Breast epithelium (tissue), 4 donors: ENCODE measurements around the gene REV3L. TPM values are rescaled to one million over a fixed set of nuclear protein-coding genes. Genes with fewer than 3 reads are reported as not detected.

Experiments
- DNase-seq, 2 donors: peaks; one replicate each; pipeline ENCODE4 v3.0.0-alpha.2; 2019; ENCODE audit warnings: low spot score in 2 of 2
- H3K27ac ChIP-seq, 2 donors: fragments of 200-600 bp; sonication (generic) in 1 of 2; one replicate each; pipeline ENCODE4 v1.5.1; 2016 to 2019; ENCODE audit warnings: mild to moderate bottlenecking in 1 of 2
- H3K27me3 ChIP-seq, 2 donors: fragments of 200-600 bp; sonication (generic) in 1 of 2; one replicate each; pipeline versions ENCODE4 v1.5.1 to v1.6.0; 2017 to 2019; ENCODE audit warnings: control low read depth in 1 of 2, mild to moderate bottlenecking in 1 of 2
- H3K36me3 ChIP-seq: fragments of 200-600 bp; one replicate; pipeline ENCODE4 v1.5.1; 2019
- H3K4me1 ChIP-seq, 2 donors: fragments of 200-600 bp; sonication (generic); one replicate each; pipeline ENCODE4 v1.5.1; 2016 to 2019; ENCODE audit warnings: control low read depth in 1 of 2
- H3K4me3 ChIP-seq, 3 donors: fragments of 200-600 bp; sonication (generic); 1 replicate in 2 of 3; 2 replicates in 1 of 3; pipeline ENCODE4 v1.5.1; 2016 to 2019; ENCODE audit warnings: mild to moderate bottlenecking in 3 of 3, moderate library complexity in 2 of 3
- H3K9me3 ChIP-seq, 2 donors: fragments of 200-600 bp; sonication (generic) in 1 of 2; one replicate each; pipeline ENCODE4 v1.5.1; 2016 to 2019; ENCODE audit warnings: control low read depth in 1 of 2
- POLR2A ChIP-seq: fragments of 450-650 bp; IDR thresholded peaks from one replicate; pipeline ENCODE4 v1.6.1; 2016; ENCODE audit warnings: antibody characterized with exemption, mild to moderate bottlenecking, moderate library complexity
- POLR2AphosphoS5 ChIP-seq, 3 donors: sonication (generic); formaldehyde crosslinking; IDR thresholded peaks; one replicate each; pipeline ENCODE4 v1.6.1; 2017; ENCODE audit warnings: antibody characterized with exemption in 3 of 3
- intact Hi-C: fragments of 100-400 bp; cut with DNase I; formaldehyde crosslinking; loops from one replicate; pipeline ENCODE4 v1.15.1; 2023; ENCODE audit warnings: low total_unique reads
- total RNA-seq, 3 donors: library from RNA; depleted of rRNA; stranded (reverse); fragments of >200 nt; gene quantifications; one replicate each; pipeline ENCODE4 v1.1.0, GENCODE V29; 2016
- TF ChIP-seq, protein P1 (sequence below), 3 donors: fragments of 450-650 bp; IDR thresholded peaks; one replicate each; pipeline ENCODE4 v1.5.1; 2016 to 2017; ENCODE audit warnings: antibody characterized with exemption in 3 of 3, mild to moderate bottlenecking in 3 of 3, moderate library complexity in 3 of 3

Gene REV3L
- total RNA-seq, 3 donors from 2014 or later = 50.3 to 108 (median 82.3) TPM

DNA sequence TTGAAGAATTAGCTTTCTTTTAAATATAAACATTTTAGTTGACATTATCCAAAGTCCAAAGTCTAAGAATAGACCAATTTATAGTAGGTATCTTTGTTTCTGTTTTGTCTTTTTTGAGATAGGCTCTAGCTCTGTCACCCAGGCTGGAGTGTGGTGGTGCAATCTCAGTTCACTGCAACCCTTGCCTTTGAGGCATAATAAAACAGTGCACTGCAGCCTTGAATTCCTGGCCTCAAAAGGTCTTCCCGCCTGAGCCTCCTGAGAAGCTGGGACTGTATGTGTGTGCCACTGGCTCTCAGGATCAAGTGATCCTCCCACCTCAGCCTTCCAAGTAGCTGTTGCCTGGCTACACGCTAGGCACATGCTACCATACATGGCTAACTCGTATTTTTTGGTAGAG is 135.4 kb downstream of the REV3L start:
- H3K27ac ChIP-seq = no peak overlapping the region
- H3K36me3 ChIP-seq = no peaks in the 10 kb centered on the region
- TF ChIP-seq POLR2A (no peak), POLR2AphosphoS5 (IDR thresholded peaks at IDR 0.05) (no peak)
- TF ChIP-seq, protein P1, sequence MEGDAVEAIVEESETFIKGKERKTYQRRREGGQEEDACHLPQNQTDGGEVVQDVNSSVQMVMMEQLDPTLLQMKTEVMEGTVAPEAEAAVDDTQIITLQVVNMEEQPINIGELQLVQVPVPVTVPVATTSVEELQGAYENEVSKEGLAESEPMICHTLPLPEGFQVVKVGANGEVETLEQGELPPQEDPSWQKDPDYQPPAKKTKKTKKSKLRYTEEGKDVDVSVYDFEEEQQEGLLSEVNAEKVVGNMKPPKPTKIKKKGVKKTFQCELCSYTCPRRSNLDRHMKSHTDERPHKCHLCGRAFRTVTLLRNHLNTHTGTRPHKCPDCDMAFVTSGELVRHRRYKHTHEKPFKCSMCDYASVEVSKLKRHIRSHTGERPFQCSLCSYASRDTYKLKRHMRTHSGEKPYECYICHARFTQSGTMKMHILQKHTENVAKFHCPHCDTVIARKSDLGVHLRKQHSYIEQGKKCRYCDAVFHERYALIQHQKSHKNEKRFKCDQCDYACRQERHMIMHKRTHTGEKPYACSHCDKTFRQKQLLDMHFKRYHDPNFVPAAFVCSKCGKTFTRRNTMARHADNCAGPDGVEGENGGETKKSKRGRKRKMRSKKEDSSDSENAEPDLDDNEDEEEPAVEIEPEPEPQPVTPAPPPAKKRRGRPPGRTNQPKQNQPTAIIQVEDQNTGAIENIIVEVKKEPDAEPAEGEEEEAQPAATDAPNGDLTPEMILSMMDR (IDR thresholded peaks at IDR 0.05) = no peak
- H3K27me3 ChIP-seq = no peaks in the 10 kb centered on the region
- no peaks in the 10 kb centered on the region for H3K4me1 ChIP-seq
- no peak overlapping the region for H3K4me3 ChIP-seq
- intact Hi-C loops = no loop called here
- no peak for DNase-seq
- no peaks in the 10 kb centered on the region for H3K9me3 ChIP-seq

DNA sequence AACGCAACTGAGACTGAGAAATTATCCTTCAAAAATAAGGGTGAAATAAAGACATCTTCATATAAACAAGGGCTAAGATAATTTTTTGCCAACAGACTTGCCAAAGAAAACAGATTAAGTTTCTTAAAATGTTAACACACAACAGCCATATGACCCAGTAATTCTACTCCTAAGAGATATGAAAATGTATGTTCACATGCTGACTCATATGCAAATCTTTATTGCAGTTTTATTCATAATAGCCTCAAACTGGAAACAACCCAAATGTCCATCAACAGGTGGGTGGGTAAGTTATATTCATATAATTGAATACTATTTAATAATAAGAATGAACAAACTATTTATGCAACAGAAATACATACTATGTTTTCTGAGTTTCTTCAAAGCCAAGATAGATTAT is 140.1 kb downstream of the REV3L start:
- Histone ChIP-seq H3K36me3 (peaks cover 4% of the 10 kb centered on the region), H3K9me3 (no peaks in the 10 kb centered on the region), H3K27me3 (no peaks in the 10 kb centered on the region), H3K4me3 (no peak overlapping the region), H3K4me1 (no peaks in the 10 kb centered on the region), H3K27ac (no peak overlapping the region)
- no peak for TF ChIP-seq POLR2A
- TF ChIP-seq POLR2AphosphoS5 (IDR thresholded peaks at IDR 0.05) = no peak
- TF ChIP-seq, protein P1 (IDR thresholded peaks at IDR 0.05) = no peak
- intact Hi-C loops = no loop called here
- DNase-seq = no peak

DNA sequence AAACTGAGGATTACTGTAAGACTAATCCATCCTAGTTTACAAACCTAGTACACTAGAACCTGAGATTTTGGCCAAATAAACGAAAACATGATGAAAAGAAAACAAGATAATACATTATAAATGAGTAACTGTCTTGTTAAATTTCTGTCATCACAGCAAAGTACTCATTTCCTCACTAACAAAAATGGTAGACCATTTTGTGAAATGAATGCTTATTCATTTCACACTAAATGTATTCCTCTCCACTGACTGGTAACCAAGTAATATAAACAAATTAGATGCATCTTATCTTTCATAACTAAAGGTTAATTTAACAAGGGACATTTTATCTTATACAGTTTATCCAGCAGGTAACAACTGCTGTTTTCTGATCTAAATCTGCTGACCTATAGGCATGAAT is 143.7 kb downstream of the REV3L start:
- TF ChIP-seq POLR2A = no peak
- no peak for TF ChIP-seq POLR2AphosphoS5 (IDR thresholded peaks at IDR 0.05)
- H3K27me3 ChIP-seq = no peaks in the 10 kb centered on the region
- DNase-seq = no peak
- peaks cover 8% of the 10 kb centered on the region for H3K36me3 ChIP-seq
- H3K9me3 ChIP-seq = no peaks in the 10 kb centered on the region
- H3K27ac ChIP-seq = no peak overlapping the region
- intact Hi-C loops = no loop called here
- no peaks in the 10 kb centered on the region for H3K4me1 ChIP-seq
- H3K4me3 ChIP-seq = no peak overlapping the region

DNA sequence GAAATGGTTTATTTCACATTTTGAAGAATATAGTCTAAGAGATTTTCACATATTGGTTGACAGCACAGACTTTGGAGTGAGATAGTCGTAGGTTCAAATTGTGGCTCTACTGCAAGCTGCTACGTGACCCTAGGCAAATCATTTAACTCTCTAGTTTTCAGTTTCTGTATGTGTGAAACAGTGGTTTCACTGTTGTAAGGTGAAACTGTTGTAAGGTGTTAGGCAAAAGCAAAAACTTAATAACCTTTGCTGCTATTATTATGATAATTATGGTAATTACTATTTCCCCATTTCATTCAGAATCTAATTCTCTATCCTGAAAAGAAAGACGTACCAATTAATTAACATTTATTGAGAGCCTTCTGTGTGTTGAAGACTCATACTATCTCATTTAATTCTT is 144.2 kb downstream of the REV3L start:
- peaks cover 8% of the 10 kb centered on the region for H3K36me3 ChIP-seq

DNA sequence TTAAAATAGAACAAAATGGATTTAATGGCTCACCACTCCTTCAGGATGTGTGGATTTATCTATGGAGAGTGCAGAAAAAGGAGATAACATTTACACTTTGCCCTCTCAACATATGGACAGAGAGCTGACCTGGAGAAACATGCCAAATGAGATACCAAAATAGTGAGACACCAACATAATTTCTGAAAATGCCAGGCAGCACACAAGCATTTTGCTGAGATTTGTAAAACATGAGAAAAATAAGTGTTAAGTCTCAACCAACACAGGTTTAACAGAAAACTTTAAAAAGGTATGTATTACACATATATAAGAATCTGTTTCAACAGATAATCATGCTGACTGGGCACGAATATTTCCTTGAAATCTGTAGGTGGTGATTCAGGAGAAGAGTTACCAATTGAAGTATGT is 145.2 kb downstream of the REV3L start:
- no peak for DNase-seq
- no peak for TF ChIP-seq POLR2AphosphoS5 (IDR thresholded peaks at IDR 0.05)
- Histone ChIP-seq H3K27ac (no peak overlapping the region), H3K4me1 (no peaks in the 10 kb centered on the region), H3K4me3 (no peak overlapping the region), H3K9me3 (no peaks in the 10 kb centered on the region), H3K27me3 (no peaks in the 10 kb centered on the region), H3K36me3 (peaks cover 8% of the 10 kb centered on the region)
- intact Hi-C loops = no loop called here

More for the DNA sequence above, 144.2 kb downstream of the REV3L start:
- Histone ChIP-seq H3K27me3 (no peaks in the 10 kb centered on the region), H3K27ac (no peak overlapping the region), H3K4me3 (no peak overlapping the region), H3K9me3 (no peaks in the 10 kb centered on the region), H3K4me1 (no peaks in the 10 kb centered on the region)
- DNase-seq = no peak
- TF ChIP-seq POLR2AphosphoS5 (IDR thresholded peaks at IDR 0.05) = no peak
- TF ChIP-seq, protein P1 (IDR thresholded peaks at IDR 0.05) = no peak
- no peak for TF ChIP-seq POLR2A
- intact Hi-C loops = no loop called here

DNA sequence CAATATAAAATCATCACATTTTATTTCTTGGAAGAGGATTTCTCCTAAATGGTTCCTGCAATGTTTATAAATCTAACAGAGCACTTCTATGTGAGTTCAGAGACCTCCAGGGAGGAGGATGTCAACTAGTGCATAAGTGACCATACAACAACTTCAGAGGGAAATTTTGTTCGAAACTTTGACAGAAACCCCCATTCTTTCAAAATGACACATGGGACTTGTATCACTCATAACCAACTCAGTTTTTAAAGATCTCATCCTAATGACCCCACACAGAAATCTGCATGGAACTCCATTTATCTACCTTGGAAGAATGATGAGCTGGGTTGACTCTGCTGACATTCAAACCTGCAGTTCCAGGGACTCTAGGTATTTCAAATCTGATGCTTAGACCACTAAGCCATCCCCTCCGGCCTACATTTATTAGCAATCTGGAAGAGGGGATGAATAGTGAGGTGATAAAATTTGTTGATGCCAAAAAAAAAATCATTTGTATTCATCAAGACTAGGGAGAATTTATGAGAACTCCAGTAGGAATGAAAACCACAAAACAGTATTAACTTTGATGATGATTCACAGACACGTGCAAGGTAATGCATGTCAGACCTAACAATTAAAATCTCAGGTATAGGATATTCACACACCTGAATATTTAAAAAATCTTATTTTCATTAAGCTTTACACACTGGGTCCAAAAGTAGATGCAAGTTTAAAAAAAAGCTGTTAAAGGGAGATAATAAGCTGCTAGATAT is 153.0 kb downstream of the REV3L start:
- intact Hi-C loops = no loop called here
- H3K4me1 ChIP-seq = no peaks in the 10 kb centered on the region
- H3K36me3 ChIP-seq = no peaks in the 10 kb centered on the region

More for the DNA sequence above, 153.0 kb downstream of the REV3L start:
- DNase-seq = no peak
- no peak overlapping the region for H3K27ac ChIP-seq
- H3K27me3 ChIP-seq = no peaks in the 10 kb centered on the region
- no peaks in the 10 kb centered on the region for H3K9me3 ChIP-seq
- no peak for TF ChIP-seq POLR2A
- TF ChIP-seq POLR2AphosphoS5 (IDR thresholded peaks at IDR 0.05) = no peak
- TF ChIP-seq, protein P1 (IDR thresholded peaks at IDR 0.05) = no peak
- H3K4me3 ChIP-seq = no peak overlapping the region
